WTC11 (cell line): ENCODE results near the gene HIGD1B. TPM values are rescaled to one million over a fixed set of nuclear protein-coding genes. Genes with fewer than 3 reads are reported as not detected.

ENCODE experiments used
- ATAC-seq: fragments of 200-7000 bp; cut with Tn5 transposase; 2 replicates; pipeline ENCODE4 v1.10.0; 2021; ENCODE audit warnings: mild to moderate bottlenecking, moderate library complexity
- CTCF ChIA-PET: fragments of 300-600 bp; sonication (Branson Sonifier 250); formaldehyde crosslinking; loops from one replicate; lab custom pipeline; 2021; ENCODE audit warnings: antibody characterized with exemption; lab: Charles Lee
- POLR2A ChIA-PET: fragments of 350-600 bp; sonication (Branson Sonifier 250); formaldehyde crosslinking; loops from one replicate; lab custom pipeline; 2021; ENCODE audit warnings: antibody characterized with exemption; lab: Charles Lee
- DNase-seq: peaks from one replicate; pipeline ENCODE4 v3.0.0; 2021; ENCODE audit warnings: low spot score
- H3K27ac Mint-ChIP-seq: 2 replicates; pipeline ENCODE4 v1.8.0; 2021; ENCODE audit warnings: mixed read lengths
- H3K27me3 Mint-ChIP-seq: 2 replicates; pipeline ENCODE4 v1.8.0; 2021; ENCODE audit warnings: low read depth, mild to moderate bottlenecking, moderate library complexity, mixed read lengths
- H3K36me3 Mint-ChIP-seq: 2 replicates; pipeline ENCODE4 v1.8.0; 2021; ENCODE audit warnings: mixed read lengths
- H3K4me1 Mint-ChIP-seq: 2 replicates; pipeline ENCODE4 v1.8.0; 2022; ENCODE audit warnings: mixed read lengths
- H3K4me3 Mint-ChIP-seq: 2 replicates; pipeline ENCODE4 v1.8.0; 2021; ENCODE audit warnings: mild to moderate bottlenecking, moderate library complexity, mixed read lengths
- H3K9me3 Mint-ChIP-seq: 2 replicates; pipeline ENCODE4 v1.8.0; 2021; ENCODE audit warnings: mixed read lengths
- CREM ChIP-seq: sonication (generic); formaldehyde crosslinking; IDR thresholded peaks from 2 replicates; pipeline ENCODE4 v1.8.1; 2022; ENCODE audit warnings: mild to moderate bottlenecking, missing genetic modification reagents, moderate library complexity
- ELF4 ChIP-seq: sonication (generic); formaldehyde crosslinking; IDR thresholded peaks from 2 replicates; pipeline ENCODE4 v1.8.1; 2022; ENCODE audit warnings: low read depth, mild to moderate bottlenecking, moderate library complexity, missing genetic modification reagents
- ETV6 ChIP-seq: sonication (generic); formaldehyde crosslinking; IDR thresholded peaks from 2 replicates; pipeline ENCODE4 v1.8.1; 2022; ENCODE audit warnings: mild to moderate bottlenecking, missing genetic modification reagents
- FOXJ3 ChIP-seq: sonication (generic); formaldehyde crosslinking; IDR thresholded peaks from 2 replicates; pipeline ENCODE4 v1.9.0; 2021; ENCODE audit warnings: missing genetic modification reagents, mild to moderate bottlenecking, borderline replicate concordance
- MYBL2 ChIP-seq: sonication (generic); formaldehyde crosslinking; IDR thresholded peaks from 2 replicates; pipeline ENCODE4 v1.8.1; 2023; ENCODE audit warnings: mild to moderate bottlenecking, moderate library complexity, missing genetic modification reagents
- NR2C2 ChIP-seq: sonication (generic); formaldehyde crosslinking; IDR thresholded peaks from 2 replicates; pipeline ENCODE4 v1.8.0; 2022; ENCODE audit warnings: mild to moderate bottlenecking, missing genetic modification reagents
- PRRX2 ChIP-seq: fragments of 250-450 bp; sonication (Bioruptor Pico); IDR thresholded peaks from 2 replicates; pipeline ENCODE4 v1.8.0; 2021; ENCODE audit warnings: mild to moderate bottlenecking
- RELA ChIP-seq: sonication (generic); formaldehyde crosslinking; IDR thresholded peaks from 2 replicates; pipeline ENCODE4 v1.8.1; 2022; ENCODE audit warnings: missing genetic modification reagents, mild to moderate bottlenecking, borderline replicate concordance
- TEAD1 ChIP-seq: sonication (generic); formaldehyde crosslinking; IDR thresholded peaks from 2 replicates; pipeline ENCODE4 v1.8.0; 2022; ENCODE audit warnings: mild to moderate bottlenecking, missing genetic modification reagents
- ZNF423 ChIP-seq: fragments of 250-450 bp; sonication (Bioruptor Pico); IDR thresholded peaks from 2 replicates; pipeline ENCODE4 v2.1.2; 2022; ENCODE audit warnings: mild to moderate bottlenecking, moderate library complexity
- total RNA-seq: library from RNA; stranded (reverse); gene quantifications from 3 replicates; pipeline ENCODE4 v1.2.3, GENCODE V29; 2021
- TF ChIP-seq, protein P1 (sequence below): fragments of 200-600 bp; IDR thresholded peaks from 2 replicates; pipeline ENCODE4 v1.8.0; 2022; ENCODE audit warnings: antibody characterized with exemption
- TF ChIP-seq, protein P2 (sequence below): sonication (generic); formaldehyde crosslinking; IDR thresholded peaks from 2 replicates; pipeline ENCODE4 v1.8.1; 2022; ENCODE audit warnings: missing genetic modification reagents, borderline replicate concordance
- TF ChIP-seq, protein P3 (sequence below): sonication (generic); formaldehyde crosslinking; IDR thresholded peaks from 2 replicates; pipeline ENCODE4 v1.8.1; 2022; ENCODE audit warnings: low read depth, missing genetic modification reagents, borderline replicate concordance
- TF ChIP-seq, protein P4 (sequence below): sonication (generic); formaldehyde crosslinking; IDR thresholded peaks from 2 replicates; pipeline ENCODE4 v1.8.1; 2023; ENCODE audit warnings: mild to moderate bottlenecking, missing genetic modification reagents
- TF ChIP-seq, protein P5 (sequence below): sonication (generic); formaldehyde crosslinking; IDR thresholded peaks from 2 replicates; pipeline ENCODE4 v1.8.1; 2023; ENCODE audit warnings: mild to moderate bottlenecking, moderate library complexity, missing genetic modification reagents

Gene HIGD1B
- total RNA-seq, 1 experiment from 2014 or later: not detected

DNA sequence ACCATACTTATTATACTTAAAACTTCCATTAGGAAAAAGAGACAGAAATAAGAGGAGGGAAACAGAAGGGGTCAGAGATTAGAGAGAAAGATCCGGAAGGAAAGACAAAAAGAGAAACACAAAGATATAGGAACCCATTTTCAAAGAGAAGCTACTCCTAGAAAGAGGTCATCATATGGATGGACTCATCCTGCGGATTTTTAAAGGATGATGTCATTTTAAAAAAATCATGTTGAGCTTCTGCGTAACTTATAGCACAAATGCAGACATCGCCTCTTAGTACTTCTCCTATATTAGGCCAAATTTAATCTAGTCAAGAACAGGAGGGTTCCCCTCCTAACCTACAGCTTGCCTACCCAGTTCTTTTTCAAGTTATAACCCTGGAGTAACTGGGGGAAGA, 33.5 kb downstream of the HIGD1B start:
- POLR2A ChIA-PET: no interaction called here
- no peaks in the 10 kb centered on the region for H3K9me3 Mint-ChIP-seq
- peaks cover 75% of the 10 kb centered on the region for H3K36me3 Mint-ChIP-seq
- no peak for DNase-seq
- no peaks in the 10 kb centered on the region for H3K4me1 Mint-ChIP-seq
- TF ChIP-seq NR2C2 (CRISPR knock-in tag) (no peak), CREM (CRISPR knock-in tag) (no peak), FOXJ3 (no peak), PRRX2 (CRISPR knock-in tag) (no peak), MYBL2 (no peak), ELF4 (CRISPR knock-in tag) (no peak)
- TF ChIP-seq, protein P1, sequence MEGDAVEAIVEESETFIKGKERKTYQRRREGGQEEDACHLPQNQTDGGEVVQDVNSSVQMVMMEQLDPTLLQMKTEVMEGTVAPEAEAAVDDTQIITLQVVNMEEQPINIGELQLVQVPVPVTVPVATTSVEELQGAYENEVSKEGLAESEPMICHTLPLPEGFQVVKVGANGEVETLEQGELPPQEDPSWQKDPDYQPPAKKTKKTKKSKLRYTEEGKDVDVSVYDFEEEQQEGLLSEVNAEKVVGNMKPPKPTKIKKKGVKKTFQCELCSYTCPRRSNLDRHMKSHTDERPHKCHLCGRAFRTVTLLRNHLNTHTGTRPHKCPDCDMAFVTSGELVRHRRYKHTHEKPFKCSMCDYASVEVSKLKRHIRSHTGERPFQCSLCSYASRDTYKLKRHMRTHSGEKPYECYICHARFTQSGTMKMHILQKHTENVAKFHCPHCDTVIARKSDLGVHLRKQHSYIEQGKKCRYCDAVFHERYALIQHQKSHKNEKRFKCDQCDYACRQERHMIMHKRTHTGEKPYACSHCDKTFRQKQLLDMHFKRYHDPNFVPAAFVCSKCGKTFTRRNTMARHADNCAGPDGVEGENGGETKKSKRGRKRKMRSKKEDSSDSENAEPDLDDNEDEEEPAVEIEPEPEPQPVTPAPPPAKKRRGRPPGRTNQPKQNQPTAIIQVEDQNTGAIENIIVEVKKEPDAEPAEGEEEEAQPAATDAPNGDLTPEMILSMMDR: no peak
- TF ChIP-seq, protein P2, sequence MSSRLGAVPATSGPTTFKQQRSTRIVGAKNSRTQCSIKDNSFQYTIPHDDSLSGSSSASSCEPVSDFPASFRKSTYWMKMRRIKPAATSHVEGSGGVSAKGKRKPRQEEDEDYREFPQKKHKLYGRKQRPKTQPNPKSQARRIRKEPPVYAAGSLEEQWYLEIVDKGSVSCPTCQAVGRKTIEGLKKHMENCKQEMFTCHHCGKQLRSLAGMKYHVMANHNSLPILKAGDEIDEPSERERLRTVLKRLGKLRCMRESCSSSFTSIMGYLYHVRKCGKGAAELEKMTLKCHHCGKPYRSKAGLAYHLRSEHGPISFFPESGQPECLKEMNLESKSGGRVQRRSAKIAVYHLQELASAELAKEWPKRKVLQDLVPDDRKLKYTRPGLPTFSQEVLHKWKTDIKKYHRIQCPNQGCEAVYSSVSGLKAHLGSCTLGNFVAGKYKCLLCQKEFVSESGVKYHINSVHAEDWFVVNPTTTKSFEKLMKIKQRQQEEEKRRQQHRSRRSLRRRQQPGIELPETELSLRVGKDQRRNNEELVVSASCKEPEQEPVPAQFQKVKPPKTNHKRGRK (CRISPR knock-in tag): no peak
- TF ChIP-seq, protein P3, sequence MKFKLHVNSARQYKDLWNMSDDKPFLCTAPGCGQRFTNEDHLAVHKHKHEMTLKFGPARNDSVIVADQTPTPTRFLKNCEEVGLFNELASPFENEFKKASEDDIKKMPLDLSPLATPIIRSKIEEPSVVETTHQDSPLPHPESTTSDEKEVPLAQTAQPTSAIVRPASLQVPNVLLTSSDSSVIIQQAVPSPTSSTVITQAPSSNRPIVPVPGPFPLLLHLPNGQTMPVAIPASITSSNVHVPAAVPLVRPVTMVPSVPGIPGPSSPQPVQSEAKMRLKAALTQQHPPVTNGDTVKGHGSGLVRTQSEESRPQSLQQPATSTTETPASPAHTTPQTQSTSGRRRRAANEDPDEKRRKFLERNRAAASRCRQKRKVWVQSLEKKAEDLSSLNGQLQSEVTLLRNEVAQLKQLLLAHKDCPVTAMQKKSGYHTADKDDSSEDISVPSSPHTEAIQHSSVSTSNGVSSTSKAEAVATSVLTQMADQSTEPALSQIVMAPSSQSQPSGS (CRISPR knock-in tag): no peak
- TF ChIP-seq, all 79 proteins: peak for 0
- H3K27me3 Mint-ChIP-seq: no peaks in the 10 kb centered on the region
- no peak overlapping the region for H3K27ac Mint-ChIP-seq
- H3K4me3 Mint-ChIP-seq: no peak overlapping the region
- no peak for ATAC-seq
- CTCF ChIA-PET: interaction anchor here (0.5 to 1.6 kb wide), 4 partner anchors 81 to 106 kb away, joined by 3 to 5 read pairs (median 3); no protein-coding TSS in a partner anchor

DNA sequence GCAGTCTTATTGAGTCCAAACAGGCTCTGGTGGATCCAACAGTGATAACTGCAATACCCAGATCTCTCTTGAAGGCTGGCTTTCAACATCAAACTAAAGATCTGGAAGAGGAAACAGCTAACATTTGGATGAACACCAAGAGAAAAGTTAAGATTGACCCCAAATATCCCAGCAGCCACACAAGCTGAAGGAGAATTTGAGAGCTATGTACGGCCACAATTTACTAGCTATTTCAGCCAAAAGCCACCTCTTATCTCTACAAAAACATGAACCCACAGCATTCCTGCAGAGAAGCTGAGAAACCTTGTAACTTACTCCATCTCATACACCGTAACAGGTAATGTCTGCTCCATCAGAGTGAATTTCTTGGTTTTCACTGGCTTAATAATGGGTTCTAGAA, 37.3 kb downstream of the HIGD1B start:
- H3K27me3 Mint-ChIP-seq: no peaks in the 10 kb centered on the region
- no peak overlapping the region for H3K4me3 Mint-ChIP-seq
- no peak overlapping the region for H3K27ac Mint-ChIP-seq
- CTCF ChIA-PET: interaction anchor here (0.6 to 1.1 kb wide), 2 partner anchors 10 to 11 kb away, joined by 3 read pairs; no protein-coding TSS in a partner anchor
- H3K9me3 Mint-ChIP-seq: no peaks in the 10 kb centered on the region
- DNase-seq (no peak), ATAC-seq (no peak)
- H3K4me1 Mint-ChIP-seq: no peaks in the 10 kb centered on the region
- peaks cover 57% of the 10 kb centered on the region for H3K36me3 Mint-ChIP-seq
- TF ChIP-seq, protein P4, sequence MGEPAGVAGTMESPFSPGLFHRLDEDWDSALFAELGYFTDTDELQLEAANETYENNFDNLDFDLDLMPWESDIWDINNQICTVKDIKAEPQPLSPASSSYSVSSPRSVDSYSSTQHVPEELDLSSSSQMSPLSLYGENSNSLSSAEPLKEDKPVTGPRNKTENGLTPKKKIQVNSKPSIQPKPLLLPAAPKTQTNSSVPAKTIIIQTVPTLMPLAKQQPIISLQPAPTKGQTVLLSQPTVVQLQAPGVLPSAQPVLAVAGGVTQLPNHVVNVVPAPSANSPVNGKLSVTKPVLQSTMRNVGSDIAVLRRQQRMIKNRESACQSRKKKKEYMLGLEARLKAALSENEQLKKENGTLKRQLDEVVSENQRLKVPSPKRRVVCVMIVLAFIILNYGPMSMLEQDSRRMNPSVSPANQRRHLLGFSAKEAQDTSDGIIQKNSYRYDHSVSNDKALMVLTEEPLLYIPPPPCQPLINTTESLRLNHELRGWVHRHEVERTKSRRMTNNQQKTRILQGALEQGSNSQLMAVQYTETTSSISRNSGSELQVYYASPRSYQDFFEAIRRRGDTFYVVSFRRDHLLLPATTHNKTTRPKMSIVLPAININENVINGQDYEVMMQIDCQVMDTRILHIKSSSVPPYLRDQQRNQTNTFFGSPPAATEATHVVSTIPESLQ (CRISPR knock-in tag): no peak
- TF ChIP-seq ETV6: no peak
- no peak for TF ChIP-seq TEAD1 (CRISPR knock-in tag)
- no peak for TF ChIP-seq RELA
- TF ChIP-seq, protein P5, sequence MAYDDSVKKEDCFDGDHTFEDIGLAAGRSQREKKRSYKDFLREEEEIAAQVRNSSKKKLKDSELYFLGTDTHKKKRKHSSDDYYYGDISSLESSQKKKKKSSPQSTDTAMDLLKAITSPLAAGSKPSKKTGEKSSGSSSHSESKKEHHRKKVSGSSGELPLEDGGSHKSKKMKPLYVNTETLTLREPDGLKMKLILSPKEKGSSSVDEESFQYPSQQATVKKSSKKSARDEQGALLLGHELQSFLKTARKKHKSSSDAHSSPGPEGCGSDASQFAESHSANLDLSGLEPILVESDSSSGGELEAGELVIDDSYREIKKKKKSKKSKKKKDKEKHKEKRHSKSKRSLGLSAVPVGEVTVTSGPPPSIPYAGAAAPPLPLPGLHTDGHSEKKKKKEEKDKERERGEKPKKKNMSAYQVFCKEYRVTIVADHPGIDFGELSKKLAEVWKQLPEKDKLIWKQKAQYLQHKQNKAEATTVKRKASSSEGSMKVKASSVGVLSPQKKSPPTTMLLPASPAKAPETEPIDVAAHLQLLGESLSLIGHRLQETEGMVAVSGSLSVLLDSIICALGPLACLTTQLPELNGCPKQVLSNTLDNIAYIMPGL (CRISPR knock-in tag): no peak
- no peak for TF ChIP-seq ZNF423
- TF ChIP-seq, all 79 proteins: peak for 0
- POLR2A ChIA-PET: interaction anchor here (0.6 kb wide), 1 partner anchor 12 kb away, joined by 5 read pairs; no protein-coding TSS in a partner anchor
